HG03571 (cell line): Measurements from ENCODE around the gene FAM228B.
"Not testable (repeated sequence)": the region's sequence is repeated elsewhere in the genome, so short reads cannot be mapped to it uniquely, and the experiment has no call there.

Source experiments
- ATAC-seq: cut with Tn5 transposase; IDR thresholded peaks from one replicate; pipeline ENCODE4 v1.9.1; 2021; ENCODE audit not compliant: unreplicated experiment

FAM228B gene

GRCh38 chr2:24123195-24123921 is at the start of gene FAM228B, which contains the start of gene PFN4:
FAM228B (plus strand) TSS chr2:24123469; CDS start chr2:24124362, 893 bp downstream.
PFN4 (minus strand) TSS chr2:24123334; CDS start chr2:24122535, 799 bp downstream.
- ATAC-seq, result peak; percentile 76

DNA sequence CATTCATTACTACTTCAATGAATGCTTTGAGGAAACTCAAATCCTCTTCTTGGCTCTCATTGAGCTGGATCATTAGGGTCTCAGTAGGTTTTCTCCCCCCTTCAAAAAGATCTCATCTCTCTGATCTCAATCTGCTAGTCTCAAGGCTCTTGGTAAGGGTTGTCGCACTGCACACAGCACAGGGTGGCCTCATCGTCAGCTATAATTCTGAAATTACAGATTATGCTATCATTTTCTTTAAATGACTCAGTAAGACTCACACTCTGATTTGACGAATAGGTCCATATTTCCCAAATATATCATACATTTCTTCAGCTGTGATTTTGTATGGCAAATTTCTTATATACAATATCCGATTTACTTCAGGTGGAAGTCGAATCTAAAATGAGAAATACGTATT is 49.5 kb upstream of the FAM228B start:
- ATAC-seq, result no peak

DNA sequence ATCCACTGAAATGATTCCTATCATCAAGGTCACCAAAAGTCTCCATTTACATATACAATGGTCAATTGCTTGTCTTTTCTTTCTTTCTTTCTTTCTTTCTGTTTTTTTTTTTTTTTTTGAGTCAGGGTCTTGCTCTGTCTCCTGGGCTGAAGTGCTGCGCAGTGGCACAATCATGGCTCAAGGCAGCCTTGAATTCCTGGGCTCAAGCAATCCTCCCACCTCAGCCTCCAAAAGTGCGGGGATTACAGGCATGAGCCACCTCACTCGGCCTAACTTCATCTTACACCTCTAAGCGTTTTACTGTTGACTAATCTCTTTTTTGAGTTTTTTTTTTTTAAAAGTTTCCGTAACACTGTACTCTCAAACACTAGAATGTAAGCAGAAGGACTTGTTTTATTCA is 48.0 kb upstream of the FAM228B start:
- ATAC-seq, result no peak

DNA sequence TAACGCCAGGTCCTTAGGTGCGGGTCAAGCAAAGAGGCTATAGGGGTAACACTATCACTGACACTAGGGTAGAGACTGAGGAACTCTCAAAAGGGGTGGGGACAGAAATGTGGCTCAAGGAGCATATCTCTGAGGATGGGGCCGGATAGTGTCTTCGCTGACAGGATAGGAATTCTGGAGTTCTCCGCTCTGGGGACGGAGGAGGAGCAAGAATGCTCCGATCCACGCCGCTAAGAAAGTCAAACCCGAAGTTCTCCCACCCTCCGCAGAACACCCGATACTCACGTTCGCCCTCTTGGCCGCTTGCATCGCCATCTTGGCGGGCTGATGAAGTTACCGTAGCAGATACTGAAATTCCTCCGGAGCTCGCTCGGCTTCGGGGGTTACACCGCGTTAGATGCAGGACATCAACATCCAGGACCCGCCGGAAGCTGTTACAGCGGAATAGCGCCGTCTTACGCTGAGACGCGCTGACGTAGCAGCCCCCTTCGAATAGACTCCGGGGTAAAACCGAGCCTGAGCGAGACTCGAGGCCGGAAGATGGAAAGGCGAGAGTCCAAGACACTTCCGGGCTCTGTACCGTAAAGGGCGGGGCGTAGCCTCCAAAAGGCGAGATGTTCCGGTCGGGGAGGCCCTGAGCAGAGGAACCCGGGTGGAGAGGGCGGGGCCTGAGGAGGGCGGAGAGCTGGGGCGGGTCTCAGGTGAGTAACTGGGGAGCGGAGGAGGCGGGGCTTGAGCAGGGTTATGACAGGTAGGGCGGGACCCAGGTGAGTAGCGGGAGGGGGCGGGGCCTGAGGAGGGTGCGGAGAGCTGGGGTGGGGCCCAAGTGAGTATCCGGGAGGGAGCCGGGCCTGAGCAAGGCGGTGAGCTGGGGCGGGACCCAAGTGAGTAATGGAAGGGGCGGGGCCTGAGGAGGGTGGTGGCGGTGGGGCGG is 47.1 kb upstream of the FAM228B start, which contains the start of gene SF3B6:
TSS of gene SF3B6 (minus strand) at position 412 of the 934 bp plus-strand sequence. CDS start at position 315, 97 bp downstream.
- ATAC-seq, result peak; percentile 95

DNA sequence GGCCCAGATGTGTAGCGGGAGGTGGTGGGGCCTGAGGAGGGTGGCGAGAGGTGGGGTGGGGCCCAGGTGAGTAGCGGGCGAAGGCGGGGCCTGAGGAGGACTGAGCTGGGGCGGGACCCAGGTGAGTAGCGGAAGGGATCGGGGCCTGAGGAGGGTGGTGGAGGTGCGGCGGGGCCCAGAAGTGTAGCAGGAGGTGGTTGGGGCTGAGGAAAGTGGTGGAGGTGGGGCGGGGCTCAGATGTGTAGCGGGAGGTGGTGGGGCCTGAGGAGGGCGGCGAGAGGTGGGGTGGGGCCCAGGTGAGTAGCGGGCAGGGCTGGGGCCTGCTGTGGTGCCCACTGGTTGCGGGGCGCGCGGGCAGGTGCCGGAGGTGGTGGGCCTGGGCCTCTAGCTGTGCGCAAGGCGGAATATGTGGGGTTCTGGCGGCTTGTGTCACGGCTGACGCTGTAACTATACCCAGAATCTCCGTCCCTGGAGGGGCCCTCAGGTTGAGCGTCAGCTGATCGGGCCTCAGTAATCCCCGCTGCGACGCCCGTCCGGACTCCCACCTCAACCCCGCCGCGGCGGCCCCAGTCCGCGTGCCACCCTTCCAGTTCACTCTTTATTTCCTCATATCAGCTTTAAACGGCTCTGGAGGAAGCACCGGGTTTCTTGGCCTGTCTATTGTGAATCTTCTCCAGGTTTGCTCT is 46.3 kb upstream of the FAM228B start:
- ATAC-seq, result peak; percentile 6

GRCh38 chr2:24077535-24077877 is 45.8 kb upstream of the FAM228B start:
- no peak for ATAC-seq

DNA sequence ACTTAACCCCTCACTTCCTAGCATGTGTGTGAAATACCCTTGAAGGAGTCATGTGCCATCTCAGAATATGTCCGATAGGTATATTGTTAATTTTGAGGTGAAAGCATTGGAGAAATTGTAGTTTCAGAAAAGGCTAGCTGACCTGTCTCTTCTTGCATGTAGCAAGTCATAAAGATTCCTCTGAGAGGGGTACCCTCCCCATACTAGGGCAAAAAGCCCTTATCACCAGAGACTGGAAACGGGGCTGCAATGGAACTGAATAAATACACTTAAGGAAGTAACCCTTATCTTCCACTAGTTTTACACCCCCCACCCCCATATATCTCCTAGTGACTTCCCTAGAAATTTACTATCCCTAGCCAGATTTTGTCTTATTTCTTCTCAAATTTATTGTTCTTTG is 45.4 kb upstream of the FAM228B start:
- ATAC-seq, result no peak

GRCh38 chr2:24080701-24081100 is 42.6 kb upstream of the FAM228B start:
- ATAC-seq, result no peak

GRCh38 chr2:24082787-24083566 is 40.3 kb upstream of the FAM228B start:
- ATAC-seq, result no peak

DNA sequence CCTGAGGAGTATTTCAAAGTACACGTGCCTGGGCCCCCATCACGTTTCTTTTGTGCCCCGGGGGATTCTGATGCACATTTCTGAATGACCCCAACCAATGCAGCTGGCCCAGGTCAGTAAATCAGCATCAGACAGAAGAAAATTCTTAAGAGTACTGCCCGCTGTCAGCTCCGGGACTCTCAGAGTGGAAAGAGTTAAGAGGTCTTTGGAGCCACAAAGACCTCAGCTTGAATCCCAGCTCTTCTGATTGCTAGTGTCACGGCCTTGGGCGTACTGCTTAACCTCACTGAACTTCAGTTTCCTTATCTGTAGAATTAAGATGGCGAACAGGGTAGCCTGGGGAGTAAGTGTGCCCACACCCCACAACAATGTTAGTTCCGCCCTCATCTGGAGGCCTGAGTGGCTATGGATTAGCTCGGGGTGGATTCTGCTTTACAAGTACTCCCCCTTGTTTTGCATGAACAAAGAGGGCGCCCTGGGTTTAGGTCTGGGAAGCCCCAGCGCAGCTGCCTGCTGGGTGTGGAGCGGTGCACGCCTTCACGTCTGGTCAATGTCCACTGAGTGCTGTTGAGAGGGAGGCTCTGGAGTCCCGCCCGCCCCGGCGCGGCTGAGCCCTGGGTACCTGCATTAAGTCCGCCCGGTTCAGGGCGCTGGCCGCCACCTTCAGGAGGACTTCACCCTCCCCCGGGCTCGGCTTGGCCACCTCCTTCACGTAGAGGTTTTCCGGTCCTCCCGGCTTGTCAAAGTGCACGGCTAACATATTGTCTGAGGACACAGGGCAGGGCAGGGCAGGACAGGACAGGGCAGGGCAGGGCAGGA is 39.5 kb upstream of the FAM228B start:
- peak; percentile 70 for ATAC-seq

DNA sequence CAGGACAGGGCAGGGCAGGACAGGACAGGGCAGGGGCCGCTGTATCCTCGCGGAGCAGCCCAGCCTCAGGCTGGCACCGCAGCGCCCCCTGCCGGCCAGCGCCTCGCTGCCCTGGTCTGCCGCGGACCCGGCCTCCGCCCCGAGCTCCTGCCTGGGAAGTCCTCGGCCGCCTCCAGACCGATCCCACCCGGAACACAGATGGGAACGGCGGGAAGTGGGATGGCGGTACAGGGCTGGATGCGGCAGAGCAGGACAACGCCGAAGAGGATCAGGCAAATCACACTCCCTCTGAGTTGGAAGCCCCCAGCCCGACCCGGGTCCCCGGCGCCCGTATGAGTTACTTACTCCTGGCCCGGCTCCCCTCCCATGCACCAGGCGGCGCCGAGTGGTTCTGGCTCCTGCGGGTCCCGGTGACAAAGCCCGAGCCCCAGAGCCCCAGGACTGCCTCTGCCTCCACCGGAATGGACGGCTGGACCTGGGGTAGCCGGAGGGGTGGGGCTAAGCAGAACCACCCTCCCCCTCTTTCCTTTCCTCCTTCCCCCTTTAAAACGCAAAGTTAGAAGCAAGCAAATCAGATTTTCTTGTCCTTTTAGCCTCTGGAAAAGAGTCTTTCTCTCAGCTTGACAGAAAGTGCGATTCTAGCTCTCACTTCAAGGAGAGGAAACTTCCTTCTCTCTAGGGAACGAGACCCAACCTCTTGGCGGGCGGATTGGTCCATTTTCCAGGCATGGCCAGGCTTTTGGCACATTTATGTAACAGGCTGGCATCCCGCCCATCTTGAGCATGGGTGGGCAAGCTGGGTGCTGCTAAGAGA is 38.7 kb upstream of the FAM228B start, which contains the start of gene TP53I3:
TSS of gene TP53I3 (minus strand) at position 449 of the 814 bp plus-strand sequence. CDS start 508 bp downstream, outside the sequence.
- peak; percentile 77 for ATAC-seq

DNA sequence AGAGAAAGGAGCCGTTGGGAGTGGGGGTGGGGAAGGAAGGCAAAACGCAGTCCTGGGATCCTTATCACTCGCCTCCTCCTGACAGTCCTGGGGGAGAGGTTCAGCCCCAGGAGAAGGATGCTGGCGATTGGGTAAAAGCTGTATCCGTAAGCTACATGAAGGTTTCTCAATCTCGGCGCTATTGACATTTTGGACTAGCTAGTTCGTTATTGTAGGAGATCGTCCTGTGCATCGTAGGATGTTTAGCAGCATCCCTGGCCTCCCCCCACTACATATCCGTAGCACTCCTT is 38.1 kb upstream of the FAM228B start:
- no peak for ATAC-seq

DNA sequence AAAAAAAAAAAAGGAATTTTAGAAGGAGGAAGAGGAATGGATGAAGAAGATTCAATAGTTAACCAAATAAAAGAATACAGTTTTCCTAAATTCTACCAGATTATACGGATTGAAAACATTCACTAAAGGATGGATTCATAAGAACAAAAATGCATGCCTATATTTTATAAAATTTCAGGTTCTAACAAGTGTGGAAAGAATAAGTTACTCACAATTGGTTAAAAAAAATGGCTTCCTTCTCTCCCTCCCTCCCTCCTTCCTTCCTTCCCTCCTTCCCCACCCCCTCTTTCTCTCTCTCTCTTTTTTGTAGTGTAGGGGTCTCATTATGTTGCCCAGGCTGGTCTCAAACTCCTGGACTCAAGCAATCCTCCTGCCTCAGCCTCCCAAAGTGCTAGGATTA is 37.0 kb upstream of the FAM228B start:
- ATAC-seq, result no peak

GRCh38 chr2:24087032-24087431 is 36.2 kb upstream of the FAM228B start:
- ATAC-seq, result no peak

- ATAC-seq, result no peak
These were observed 34.4 kb upstream of the FAM228B start for GRCh38 chr2:24088821-24089359.

DNA sequence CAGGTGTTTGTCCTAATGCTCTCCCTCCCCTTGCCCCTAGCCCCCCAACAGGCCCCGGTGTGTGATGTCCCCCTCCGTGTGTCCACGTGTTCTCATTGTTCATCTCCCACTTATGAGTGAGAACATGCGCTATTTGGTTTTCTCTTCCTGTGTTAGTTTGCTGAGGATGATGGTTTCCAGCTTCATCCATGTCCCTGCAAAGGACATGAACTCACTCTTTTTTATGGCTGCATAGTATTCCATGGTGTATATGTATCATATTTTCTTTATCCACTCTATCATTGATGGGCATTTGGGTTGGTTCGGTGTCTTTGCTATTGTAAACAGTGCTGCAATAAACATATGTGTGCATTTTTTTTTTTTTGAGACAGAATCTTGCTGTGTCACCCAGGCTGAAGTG is 30.0 kb upstream of the FAM228B start:
- not testable (repeated sequence) for ATAC-seq

- ATAC-seq, result not testable (repeated sequence)
These were observed 28.0 kb upstream of the FAM228B start for GRCh38 chr2:24095171-24095677.

DNA sequence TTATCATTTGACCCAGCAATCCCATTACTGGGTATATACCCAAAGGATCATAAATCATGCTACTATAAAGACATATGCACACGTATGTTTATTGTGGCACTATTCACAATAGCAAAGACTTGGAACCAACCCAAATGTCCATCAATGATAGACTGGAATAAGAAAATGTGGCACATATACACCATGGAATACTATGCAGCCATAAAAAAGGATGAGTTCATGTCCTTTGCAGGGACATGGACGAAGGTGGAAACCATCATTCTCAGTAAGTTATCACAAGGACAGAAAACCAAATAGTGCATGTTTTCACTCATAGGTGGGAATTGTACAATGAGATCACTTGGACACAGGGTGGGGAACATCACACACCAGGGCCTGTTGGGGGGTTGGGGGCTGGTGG is 22.5 kb upstream of the FAM228B start:
- ATAC-seq, result not testable (repeated sequence)
